Measurements from ENCODE around the gene ERICH4. TPM values are rescaled to one million over a fixed set of nuclear protein-coding genes. Genes with fewer than 3 reads are reported as not detected.
"Not testable (repeated sequence)": the region's sequence is repeated elsewhere in the genome, so short reads cannot be mapped to it uniquely, and the experiment has no call there.

The ERICH4 gene
- total RNA-seq, 2 experiments from 2014 or later: not detected

DNA sequence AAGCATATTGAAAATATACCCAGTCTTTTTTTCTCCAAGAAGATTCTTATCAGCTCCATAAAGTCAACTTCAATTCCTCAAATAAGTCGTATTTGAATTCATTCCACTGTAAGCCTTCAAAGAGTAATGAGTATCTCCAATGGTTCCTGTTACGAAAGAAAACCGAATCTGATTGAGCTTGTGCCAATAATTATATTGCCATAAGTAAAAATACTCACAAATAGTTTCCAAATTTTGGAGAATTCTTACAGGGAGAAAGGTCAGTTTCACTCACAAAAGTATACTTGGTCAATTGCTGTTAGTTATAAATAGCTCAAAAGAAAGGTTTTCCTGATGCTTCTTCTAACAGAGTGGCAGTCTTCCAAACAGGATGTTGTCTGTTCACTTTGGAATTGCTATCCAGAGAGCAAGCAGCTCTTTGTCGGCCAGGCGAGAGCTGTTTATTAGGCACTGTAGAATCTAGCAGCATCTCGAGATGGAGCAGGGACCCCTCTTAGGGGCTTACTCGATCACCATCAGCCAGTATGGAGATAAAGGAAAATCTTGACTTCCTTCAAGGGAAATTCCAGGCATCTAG lies 13.5 kb downstream of the ERICH4 start:
- no peak overlapping the region for H3K27ac Mint-ChIP-seq
- no peaks in the 10 kb centered on the region for H3K36me3 Mint-ChIP-seq (ENCODE audit: low read depth)
- no peak for ATAC-seq
- TF ChIP-seq, protein P1, sequence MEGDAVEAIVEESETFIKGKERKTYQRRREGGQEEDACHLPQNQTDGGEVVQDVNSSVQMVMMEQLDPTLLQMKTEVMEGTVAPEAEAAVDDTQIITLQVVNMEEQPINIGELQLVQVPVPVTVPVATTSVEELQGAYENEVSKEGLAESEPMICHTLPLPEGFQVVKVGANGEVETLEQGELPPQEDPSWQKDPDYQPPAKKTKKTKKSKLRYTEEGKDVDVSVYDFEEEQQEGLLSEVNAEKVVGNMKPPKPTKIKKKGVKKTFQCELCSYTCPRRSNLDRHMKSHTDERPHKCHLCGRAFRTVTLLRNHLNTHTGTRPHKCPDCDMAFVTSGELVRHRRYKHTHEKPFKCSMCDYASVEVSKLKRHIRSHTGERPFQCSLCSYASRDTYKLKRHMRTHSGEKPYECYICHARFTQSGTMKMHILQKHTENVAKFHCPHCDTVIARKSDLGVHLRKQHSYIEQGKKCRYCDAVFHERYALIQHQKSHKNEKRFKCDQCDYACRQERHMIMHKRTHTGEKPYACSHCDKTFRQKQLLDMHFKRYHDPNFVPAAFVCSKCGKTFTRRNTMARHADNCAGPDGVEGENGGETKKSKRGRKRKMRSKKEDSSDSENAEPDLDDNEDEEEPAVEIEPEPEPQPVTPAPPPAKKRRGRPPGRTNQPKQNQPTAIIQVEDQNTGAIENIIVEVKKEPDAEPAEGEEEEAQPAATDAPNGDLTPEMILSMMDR (IDR thresholded peaks at IDR 0.05): no peak
- CTCF ChIA-PET: interaction anchor here (1.2 to 15.6 kb wide), 4 partner anchors 82 to 141 kb away, joined by 4 to 272 read pairs (median 5); partner anchors contain the start of gene CEACAM21
- intact Hi-C loops (cut with micrococcal nuclease): no loop called here
- POLR2A ChIA-PET: no interaction called here
- no peak for DNase-seq
- H3K4me3 Mint-ChIP-seq: no peak overlapping the region
- no peaks in the 10 kb centered on the region for H3K9me3 Mint-ChIP-seq
- H3K4me1 Mint-ChIP-seq (ENCODE audit: low read depth): peaks cover 14% of the 10 kb centered on the region
- H3K27me3 Mint-ChIP-seq: peaks cover 17% of the 10 kb centered on the region

GRCh38 chr19:41457241-41457640 lies 14.3 kb downstream of the ERICH4 start:
- TF ChIP-seq, protein P1 (IDR thresholded peaks at IDR 0.05): no peak
- CTCF ChIA-PET: interaction anchor here (1.2 to 15.6 kb wide), 5 partner anchors 9 to 140 kb away, joined by 4 to 272 read pairs (median 5); partner anchors contain the start of gene CEACAM21
- no peak overlapping the region for H3K4me3 Mint-ChIP-seq
- H3K9me3 Mint-ChIP-seq: no peaks in the 10 kb centered on the region
- ATAC-seq (peak; percentile 94), DNase-seq (no peak)
- POLR2A ChIA-PET: no interaction called here
- intact Hi-C loops (cut with micrococcal nuclease): no loop called here
- peak overlapping the region; percentile 48 for H3K27ac Mint-ChIP-seq
- no peaks in the 10 kb centered on the region for H3K36me3 Mint-ChIP-seq (ENCODE audit: low read depth)
- H3K4me1 Mint-ChIP-seq (ENCODE audit: low read depth): peaks cover 14% of the 10 kb centered on the region
- peaks cover 20% of the 10 kb centered on the region for H3K27me3 Mint-ChIP-seq

DNA sequence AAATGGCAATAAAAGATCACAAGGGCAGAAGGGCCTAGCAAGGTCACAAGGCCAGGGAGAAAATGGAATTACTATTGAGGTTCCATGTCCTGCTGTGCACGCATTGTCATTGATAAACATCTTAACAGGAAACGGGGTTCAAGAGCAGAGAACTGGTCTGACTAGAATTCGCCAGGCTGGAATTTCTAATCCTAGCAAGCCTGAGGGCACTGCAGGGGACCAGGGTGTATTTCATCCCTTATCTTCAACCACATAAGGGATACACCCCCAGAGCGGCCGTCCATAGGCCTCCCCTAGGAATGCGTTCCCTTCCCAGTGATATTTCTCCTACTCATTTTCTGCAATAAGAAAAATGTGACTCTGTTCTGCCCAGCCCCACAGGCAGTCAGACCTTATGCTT lies 19.5 kb downstream of the ERICH4 start:
- DNase-seq: no peak
- Mint-ChIP-seq H3K27ac (no peak overlapping the region), H3K4me1 (ENCODE audit: low read depth) (peaks cover 5% of the 10 kb centered on the region), H3K4me3 (no peak overlapping the region), H3K9me3 (no peaks in the 10 kb centered on the region), H3K27me3 (peaks cover 14% of the 10 kb centered on the region), H3K36me3 (ENCODE audit: low read depth) (no peaks in the 10 kb centered on the region)
- TF ChIP-seq, protein P1 (IDR thresholded peaks at IDR 0.05): no peak
- CTCF ChIA-PET: no interaction called here
- intact Hi-C loops (cut with micrococcal nuclease): no loop called here
- POLR2A ChIA-PET: no interaction called here
- no peak for ATAC-seq

DNA sequence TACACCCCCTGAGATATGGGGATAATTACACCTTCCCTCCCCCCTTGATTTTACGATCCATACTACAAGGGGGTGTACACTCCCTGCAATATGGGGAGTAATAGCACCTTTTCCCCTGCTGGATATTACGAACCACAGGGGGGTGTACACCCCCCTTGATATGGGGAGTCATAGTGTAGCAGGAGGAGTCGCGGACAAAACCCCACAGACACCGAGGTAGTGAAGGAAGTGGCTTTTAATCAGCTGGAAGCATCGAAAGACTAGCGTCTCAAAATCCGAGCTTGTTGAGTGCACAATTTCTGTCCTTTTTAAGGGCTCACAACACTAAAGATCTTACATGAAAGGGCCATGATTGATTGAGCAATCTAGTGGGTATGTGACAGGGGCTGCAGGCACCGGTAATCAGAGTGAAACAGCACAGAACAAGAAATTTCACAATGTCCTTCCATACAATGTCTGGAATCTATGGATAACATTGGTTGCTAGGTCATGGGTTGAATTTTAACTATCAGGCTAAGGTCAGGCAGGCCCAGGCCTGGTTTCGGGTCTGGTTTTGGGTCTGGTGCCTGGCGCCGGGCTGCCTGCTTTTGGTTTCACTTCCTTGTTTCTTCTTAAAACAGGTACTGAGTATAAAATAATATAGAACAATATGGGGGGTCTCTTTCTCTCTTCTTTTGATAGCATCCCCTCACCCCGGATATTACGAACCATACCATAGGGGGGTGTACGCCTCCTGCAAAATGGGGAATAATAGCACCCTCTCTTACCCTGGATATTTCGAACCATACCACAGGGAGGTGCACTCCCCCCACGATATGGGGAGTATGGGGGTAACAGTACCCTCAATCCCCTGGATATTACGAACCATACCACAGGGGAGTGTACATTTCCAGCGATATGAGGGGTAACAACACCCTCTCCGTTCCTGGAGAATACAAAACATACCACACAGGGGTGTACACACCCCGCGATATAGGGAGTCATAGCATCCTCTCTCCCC lies 20.6 kb downstream of the ERICH4 start:
- peaks cover 10% of the 10 kb centered on the region for H3K27me3 Mint-ChIP-seq
- H3K4me3 Mint-ChIP-seq; intact Hi-C loops (cut with micrococcal nuclease); CTCF ChIA-PET; H3K27ac Mint-ChIP-seq; H3K9me3 Mint-ChIP-seq; H3K36me3 Mint-ChIP-seq (ENCODE audit: low read depth); ATAC-seq; H3K4me1 Mint-ChIP-seq (ENCODE audit: low read depth); POLR2A ChIA-PET; DNase-seq: not testable (repeated sequence)

GRCh38 chr19:41476583-41476982 lies 33.6 kb downstream of the ERICH4 start:
- H3K4me1 Mint-ChIP-seq (ENCODE audit: low read depth): no peaks in the 10 kb centered on the region
- H3K27ac Mint-ChIP-seq: no peak overlapping the region
- H3K36me3 Mint-ChIP-seq (ENCODE audit: low read depth): no peaks in the 10 kb centered on the region
- DNase-seq (no peak), ATAC-seq (no peak)
- ChIA-PET POLR2A (no interaction called here), CTCF (interaction anchor here (1.0 to 1.4 kb wide), 2 partner anchors 93 to 162 kb away, joined by 3 to 4 read pairs; no protein-coding TSS in a partner anchor)
- no peaks in the 10 kb centered on the region for H3K9me3 Mint-ChIP-seq
- TF ChIP-seq, protein P1 (IDR thresholded peaks at IDR 0.05): no peak
- H3K27me3 Mint-ChIP-seq: peaks cover 45% of the 10 kb centered on the region
- H3K4me3 Mint-ChIP-seq: no peak overlapping the region
- intact Hi-C loops (cut with micrococcal nuclease): no loop called here
